WTC11 (cell line): ENCODE data around the gene UEVLD.

Source experiments
- ATF2 ChIP-seq: sonication (generic); formaldehyde crosslinking; IDR thresholded peaks from 2 replicates; pipeline ENCODE4 v1.8.1; 2022; ENCODE audit warnings: low read depth, missing genetic modification reagents, borderline replicate concordance
- CREB1 ChIP-seq: sonication (generic); formaldehyde crosslinking; IDR thresholded peaks from 2 replicates; pipeline ENCODE4 v1.8.0; 2023; ENCODE audit warnings: mild to moderate bottlenecking, missing genetic modification reagents
- CTCF ChIP-seq: fragments of 200-600 bp; IDR thresholded peaks from 2 replicates; pipeline ENCODE4 v1.8.0; 2022; ENCODE audit warnings: antibody characterized with exemption
- ELF4 ChIP-seq: sonication (generic); formaldehyde crosslinking; IDR thresholded peaks from 2 replicates; pipeline ENCODE4 v1.8.1; 2022; ENCODE audit warnings: low read depth, mild to moderate bottlenecking, moderate library complexity, missing genetic modification reagents
- FOXK1 ChIP-seq: sonication (generic); formaldehyde crosslinking; IDR thresholded peaks from 2 replicates; pipeline ENCODE4 v1.8.0; 2022; ENCODE audit warnings: mild to moderate bottlenecking, moderate library complexity, missing genetic modification reagents
- MXD4 ChIP-seq: fragments of 250-450 bp; sonication (Bioruptor Pico); IDR thresholded peaks from 2 replicates; pipeline ENCODE4 v1.8.0; 2021; ENCODE audit warnings: mild to moderate bottlenecking, moderate library complexity, borderline replicate concordance
- SP1 ChIP-seq: sonication (generic); formaldehyde crosslinking; conservative IDR thresholded peaks from 2 replicates; pipeline ENCODE4 v1.8.1; 2022; ENCODE audit warnings: missing genetic modification reagents
- ZBTB43 ChIP-seq: sonication (generic); formaldehyde crosslinking; IDR thresholded peaks from 2 replicates; pipeline ENCODE4 v1.8.1; 2023; ENCODE audit warnings: mild to moderate bottlenecking, missing genetic modification reagents
- ZNF512 ChIP-seq: sonication (generic); formaldehyde crosslinking; IDR thresholded peaks from 2 replicates; pipeline ENCODE4 v1.8.1; 2022; ENCODE audit warnings: missing genetic modification reagents, borderline replicate concordance

- TF ChIP-seq ZNF512 (CRISPR knock-in tag) (no peak), CTCF (no peak), SP1 (CRISPR knock-in tag) (peak; percentile 98), CREB1 (peak; percentile 79; the same call in 1 of the 2 replicates), ZBTB43 (CRISPR knock-in tag) (peak; percentile 34; the same call in 1 of the 2 replicates), FOXK1 (peak; percentile 92), MXD4 (no peak), ELF4 (no peak), ATF2 (CRISPR knock-in tag) (no peak)
These were observed 45.9 kb upstream of the UEVLD start, which contains the start of gene SPTY2D1 for GRCh38 chr11:18634140-18635032.
